C4-2B (cell line): ENCODE results near the gene PLPP2.

Experiments
- ZFX ChIP-seq: fragments of 450-650 bp; IDR thresholded peaks from 2 replicates; pipeline ENCODE4 v1.6.1; 2017
- TF ChIP-seq, protein P1 (sequence below): fragments of 450-650 bp; conservative IDR thresholded peaks from 2 replicates; pipeline ENCODE4 v1.5.1; 2017; ENCODE audit warnings: mild to moderate bottlenecking

DNA sequence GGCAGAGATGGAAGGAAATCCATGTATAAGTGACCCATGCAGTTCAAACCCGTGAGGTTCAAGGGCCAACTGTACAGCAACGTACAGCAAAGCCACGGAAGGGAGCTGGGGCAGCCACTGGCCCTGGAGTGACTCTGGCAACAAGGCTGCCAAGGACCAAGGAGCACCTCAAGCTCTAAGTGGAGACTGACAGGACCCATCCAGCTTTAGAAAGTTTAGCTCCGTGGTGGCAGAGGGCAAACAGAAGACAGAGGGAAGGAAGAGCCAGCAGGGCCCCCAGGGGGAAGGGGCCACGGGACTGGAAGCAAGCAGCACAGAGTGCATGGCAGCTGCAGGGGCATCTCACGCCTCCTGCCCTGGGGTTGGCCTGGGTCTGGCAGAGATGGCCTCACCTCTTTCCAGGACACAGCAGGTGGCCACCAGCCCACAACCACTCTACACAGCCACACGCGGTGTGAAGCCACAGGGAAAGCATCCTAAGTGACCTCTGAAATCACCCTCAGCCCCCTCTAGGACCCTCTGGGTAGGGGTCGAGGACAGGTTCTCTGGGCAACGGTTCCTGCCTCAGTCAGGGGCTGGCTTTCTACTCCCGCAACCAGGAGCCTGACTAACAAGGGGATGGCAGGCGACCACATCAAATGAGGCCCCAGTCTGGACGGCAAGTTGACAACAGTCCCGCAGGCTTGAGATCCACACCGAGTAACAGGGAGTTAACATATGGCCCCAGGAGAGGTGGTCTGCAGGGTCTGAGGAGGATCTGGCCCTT lies 49.6 kb upstream of the PLPP2 start:
- TF ChIP-seq, protein P1, sequence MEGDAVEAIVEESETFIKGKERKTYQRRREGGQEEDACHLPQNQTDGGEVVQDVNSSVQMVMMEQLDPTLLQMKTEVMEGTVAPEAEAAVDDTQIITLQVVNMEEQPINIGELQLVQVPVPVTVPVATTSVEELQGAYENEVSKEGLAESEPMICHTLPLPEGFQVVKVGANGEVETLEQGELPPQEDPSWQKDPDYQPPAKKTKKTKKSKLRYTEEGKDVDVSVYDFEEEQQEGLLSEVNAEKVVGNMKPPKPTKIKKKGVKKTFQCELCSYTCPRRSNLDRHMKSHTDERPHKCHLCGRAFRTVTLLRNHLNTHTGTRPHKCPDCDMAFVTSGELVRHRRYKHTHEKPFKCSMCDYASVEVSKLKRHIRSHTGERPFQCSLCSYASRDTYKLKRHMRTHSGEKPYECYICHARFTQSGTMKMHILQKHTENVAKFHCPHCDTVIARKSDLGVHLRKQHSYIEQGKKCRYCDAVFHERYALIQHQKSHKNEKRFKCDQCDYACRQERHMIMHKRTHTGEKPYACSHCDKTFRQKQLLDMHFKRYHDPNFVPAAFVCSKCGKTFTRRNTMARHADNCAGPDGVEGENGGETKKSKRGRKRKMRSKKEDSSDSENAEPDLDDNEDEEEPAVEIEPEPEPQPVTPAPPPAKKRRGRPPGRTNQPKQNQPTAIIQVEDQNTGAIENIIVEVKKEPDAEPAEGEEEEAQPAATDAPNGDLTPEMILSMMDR = no peak
- TF ChIP-seq ZFX = no peak
